ENCODE measurements around the gene FNBP1. TPM values are rescaled to one million over a fixed set of nuclear protein-coding genes. Genes with fewer than 3 reads are reported as not detected.
"Not testable (repeated sequence)": the region's sequence is repeated elsewhere in the genome, so short reads cannot be mapped to it uniquely, and the experiment has no call there.

The FNBP1 gene
- total RNA-seq, 1 donor: 44.4 TPM

- no peak for TF ChIP-seq CTCF (IDR thresholded peaks at IDR 0.05; ENCODE audit: insufficient read depth, low read length)
- no peak for DNase-seq (ENCODE audit: low read depth)
- H3K4me3 ChIP-seq (ENCODE audit: low read depth, low read length): no peak overlapping the region
These were observed 48.1 kb downstream of the FNBP1 start for GRCh38 chr9:129994882-129995281.

- not testable (repeated sequence) for H3K4me3 ChIP-seq (ENCODE audit: low read depth, low read length); DNase-seq (ENCODE audit: low read depth)
These were observed 51.9 kb downstream of the FNBP1 start for GRCh38 chr9:129991139-129991538.

GRCh38 chr9:129990269-129991010, 52.5 kb downstream of the FNBP1 start:
- no peak for DNase-seq (ENCODE audit: low read depth)
- no peak overlapping the region for H3K4me3 ChIP-seq (ENCODE audit: low read depth, low read length)
- no peak for TF ChIP-seq CTCF (IDR thresholded peaks at IDR 0.05; ENCODE audit: insufficient read depth, low read length)

- peak; percentile 78 for DNase-seq (ENCODE audit: low read depth)
- H3K4me3 ChIP-seq (ENCODE audit: low read depth, low read length): no peak overlapping the region
- TF ChIP-seq CTCF (IDR thresholded peaks at IDR 0.05; ENCODE audit: insufficient read depth, low read length): no peak
These were observed 53.2 kb downstream of the FNBP1 start for GRCh38 chr9:129989740-129990139.

GRCh38 chr9:129989362-129989708, 53.7 kb downstream of the FNBP1 start:
- DNase-seq (ENCODE audit: low read depth): no peak
- no peak for TF ChIP-seq CTCF (IDR thresholded peaks at IDR 0.05; ENCODE audit: insufficient read depth, low read length)

GRCh38 chr9:129988607-129989361, 54.2 kb downstream of the FNBP1 start:
- TF ChIP-seq CTCF (IDR thresholded peaks at IDR 0.05; ENCODE audit: insufficient read depth, low read length): no peak
- no peak overlapping the region for H3K4me3 ChIP-seq (ENCODE audit: low read depth, low read length)
- DNase-seq (ENCODE audit: low read depth): no peak

More at GRCh38 chr9:129989362-129989708, 53.7 kb downstream of the FNBP1 start:
- H3K4me3 ChIP-seq (ENCODE audit: low read depth, low read length): no peak overlapping the region

- no peak overlapping the region for H3K4me3 ChIP-seq (ENCODE audit: low read depth, low read length)
- DNase-seq (ENCODE audit: low read depth): no peak
- no peak for TF ChIP-seq CTCF (IDR thresholded peaks at IDR 0.05; ENCODE audit: insufficient read depth, low read length)
These were observed 55.0 kb downstream of the FNBP1 start for GRCh38 chr9:129987941-129988340.
